HG02840 (cell line): ENCODE results near the gene OR4D11.
"Not testable (repeated sequence)": the region's sequence is repeated elsewhere in the genome, so short reads cannot be mapped to it uniquely, and the experiment has no call there.

ENCODE experiments used
- ATAC-seq: cut with Tn5 transposase; IDR thresholded peaks from one replicate; pipeline ENCODE4 v1.9.1; 2021; ENCODE audit warnings: mild to moderate bottlenecking, moderate library complexity, moderate number of reproducible peaks; ENCODE audit not compliant: unreplicated experiment, low FRiP score

OR4D11 gene

DNA sequence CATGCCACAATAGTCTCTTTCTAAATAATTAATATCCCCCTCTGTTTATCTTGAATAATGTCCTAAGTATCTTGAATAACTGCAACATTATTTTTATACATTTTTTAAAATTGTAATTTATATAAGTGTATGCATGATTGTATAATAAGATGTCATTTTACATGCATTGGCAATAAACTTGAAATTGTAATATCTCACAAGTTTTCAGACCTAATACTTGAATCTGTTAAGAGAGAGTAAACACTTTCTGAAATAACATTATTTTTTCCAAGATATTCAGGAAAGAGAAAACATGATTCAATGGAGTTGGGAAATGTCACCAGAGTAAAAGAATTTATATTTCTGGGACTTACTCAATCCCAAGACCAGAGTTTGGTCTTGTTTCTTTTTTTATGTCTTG lies at the start of gene OR4D11:
Gene OR4D11, plus strand, starts transcription at position 301 of the 400 bp plus-strand sequence. Its CDS starts 0 bp downstream, at position 301.
- no peak for ATAC-seq

DNA sequence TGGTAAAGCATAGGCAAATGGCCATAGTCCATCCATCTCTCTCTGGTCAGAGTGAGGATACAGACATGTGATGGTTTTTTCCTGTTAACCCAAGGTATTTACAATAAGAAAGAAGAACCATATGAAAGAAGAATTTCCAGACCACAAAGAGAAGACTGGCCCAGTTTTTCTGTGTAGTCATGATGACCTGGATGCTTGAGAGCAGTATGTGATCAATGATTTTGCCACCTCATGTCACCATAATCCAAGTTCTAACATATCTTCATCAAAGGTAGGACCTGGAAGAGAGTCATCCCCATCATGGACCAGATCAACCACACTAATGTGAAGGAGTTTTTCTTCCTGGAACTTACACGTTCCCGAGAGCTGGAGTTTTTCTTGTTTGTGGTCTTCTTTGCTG lies 46.7 kb upstream of the OR4D11 start, which contains the start of gene OR4D6:
Gene OR4D6, plus strand, starts transcription at position 301 of the 400 bp plus-strand sequence. Its CDS starts 0 bp downstream, at position 301.
- ATAC-seq, result no peak

GRCh38 chr11:59459916-59460315 lies 43.5 kb upstream of the OR4D11 start:
- no peak for ATAC-seq

GRCh38 chr11:59463190-59463641 lies 40.2 kb upstream of the OR4D11 start:
- no peak for ATAC-seq

- no peak for ATAC-seq
Observed at GRCh38 chr11:59473015-59473414, 30.4 kb upstream of the OR4D11 start, which contains the start of gene OR4D10. Gene OR4D10 (plus strand): TSS chr11:59473315. CDS start chr11:59477430, 4,115 bp downstream.

GRCh38 chr11:59475176-59475575 lies 28.2 kb upstream of the OR4D11 start:
- ATAC-seq, result no peak

GRCh38 chr11:59479906-59480305 lies 23.5 kb upstream of the OR4D11 start:
- ATAC-seq, result no peak

- ATAC-seq, result no peak
Observed at GRCh38 chr11:59480359-59480758, 23.0 kb upstream of the OR4D11 start.

DNA sequence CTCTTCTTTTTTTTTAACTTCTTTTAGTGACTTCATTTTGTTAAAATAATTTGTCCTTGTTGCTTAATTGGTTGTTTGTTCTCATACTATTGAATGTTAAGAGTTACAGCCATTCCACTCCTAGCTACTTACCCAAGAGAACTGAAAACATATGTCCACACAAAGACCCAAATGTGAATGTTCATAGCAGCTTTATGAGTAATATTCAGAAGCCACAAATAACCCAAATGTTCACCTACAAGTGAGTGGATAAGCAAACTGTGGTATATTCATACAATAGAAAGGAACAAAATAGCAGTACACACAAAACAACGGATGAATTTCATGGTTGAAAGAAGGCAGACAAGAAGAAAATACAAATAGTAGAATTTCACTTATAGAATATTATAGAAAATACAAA lies 1.4 kb upstream of the OR4D11 start:
- ATAC-seq, result no peak

GRCh38 chr11:59510941-59511589 lies 7.7 kb downstream of the OR4D11 start, which contains the start of gene OR4D9:
Gene OR4D9 (plus strand): TSS chr11:59511539. CDS start chr11:59514913, 3,374 bp downstream.
- no peak for ATAC-seq

DNA sequence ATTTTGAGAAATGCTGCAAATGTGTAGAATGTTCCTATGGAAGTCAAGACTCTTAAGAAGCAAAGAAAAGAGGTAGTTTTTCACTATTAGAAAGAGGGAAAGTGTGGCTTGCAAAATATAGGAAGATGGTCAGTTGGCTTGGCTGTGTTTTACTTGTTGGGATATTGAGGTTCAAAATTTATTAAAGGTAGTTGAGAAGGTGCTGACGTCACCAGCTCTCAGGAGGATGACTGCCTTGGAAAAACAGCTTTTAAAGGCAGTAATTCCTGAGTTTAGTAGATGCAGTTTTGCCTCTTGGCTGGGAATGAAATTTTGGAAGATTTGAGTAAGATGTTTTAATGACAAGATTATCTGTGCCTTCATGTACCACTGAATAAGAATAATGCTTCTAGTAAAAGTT lies 8.3 kb downstream of the OR4D11 start:
- no peak for ATAC-seq

GRCh38 chr11:59520139-59520538 lies 16.8 kb downstream of the OR4D11 start:
- not testable (repeated sequence) for ATAC-seq

- no peak for ATAC-seq
Observed at GRCh38 chr11:59520741-59521140, 17.4 kb downstream of the OR4D11 start.

DNA sequence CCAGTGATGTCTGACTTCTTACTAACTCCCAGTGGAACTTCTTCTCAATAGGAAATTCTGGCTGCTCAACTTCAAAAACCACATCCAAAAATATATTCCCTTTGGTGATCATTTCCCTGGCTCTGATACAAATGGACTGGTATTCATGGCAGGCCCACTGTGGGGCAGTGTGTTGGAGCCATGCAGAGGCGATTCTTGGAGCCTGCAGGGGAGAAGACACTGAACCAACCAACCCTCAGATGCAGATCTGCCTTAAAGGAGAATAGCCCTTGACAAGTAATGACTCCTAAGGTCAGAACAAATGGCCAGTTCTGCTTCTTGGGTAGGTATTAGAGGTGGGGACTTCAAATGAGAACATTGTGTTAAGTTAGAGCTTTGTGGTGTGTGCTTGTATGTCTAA lies 20.2 kb downstream of the OR4D11 start:
- ATAC-seq, result no peak

DNA sequence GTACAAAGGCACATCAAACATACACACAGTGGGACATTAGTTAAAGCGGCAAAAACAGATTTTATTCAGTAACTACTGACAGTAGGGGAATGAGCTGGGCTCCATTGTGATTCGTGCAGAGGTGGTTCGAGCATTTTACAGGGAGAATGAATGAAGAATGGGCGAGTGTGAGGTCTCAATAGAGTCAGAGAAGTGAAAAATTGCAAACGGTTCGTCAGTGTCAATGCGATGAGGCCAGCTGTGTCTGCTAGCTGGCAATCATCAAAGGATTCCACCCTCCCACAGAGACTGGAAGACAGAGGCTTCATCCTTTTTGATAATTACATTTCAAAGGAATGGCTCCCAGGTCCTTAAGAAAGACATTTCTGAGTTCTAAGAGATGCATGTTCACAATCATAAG lies 25.3 kb downstream of the OR4D11 start:
- ATAC-seq, result no peak

- no peak for ATAC-seq
Observed at GRCh38 chr11:59532620-59533019, 29.2 kb downstream of the OR4D11 start.

DNA sequence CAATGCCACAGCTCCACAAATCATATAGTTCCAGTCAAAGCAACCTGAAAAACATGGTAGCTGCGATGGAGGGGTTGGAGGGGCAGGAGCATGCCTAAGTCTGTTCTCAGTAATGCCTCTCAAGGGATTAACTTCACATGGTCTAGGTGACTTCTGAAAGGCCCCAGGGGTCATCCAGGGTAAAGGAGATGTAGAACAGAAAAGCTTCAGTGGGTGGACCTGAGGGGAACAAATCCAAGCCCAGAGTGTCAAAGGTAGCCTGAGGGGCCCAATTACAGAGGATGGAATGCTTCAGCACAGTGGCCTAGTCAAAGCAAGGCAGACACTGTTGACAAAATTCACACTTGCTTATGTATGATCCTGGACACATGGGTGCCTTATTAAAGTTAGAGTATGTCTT lies 31.3 kb downstream of the OR4D11 start:
- ATAC-seq, result no peak

DNA sequence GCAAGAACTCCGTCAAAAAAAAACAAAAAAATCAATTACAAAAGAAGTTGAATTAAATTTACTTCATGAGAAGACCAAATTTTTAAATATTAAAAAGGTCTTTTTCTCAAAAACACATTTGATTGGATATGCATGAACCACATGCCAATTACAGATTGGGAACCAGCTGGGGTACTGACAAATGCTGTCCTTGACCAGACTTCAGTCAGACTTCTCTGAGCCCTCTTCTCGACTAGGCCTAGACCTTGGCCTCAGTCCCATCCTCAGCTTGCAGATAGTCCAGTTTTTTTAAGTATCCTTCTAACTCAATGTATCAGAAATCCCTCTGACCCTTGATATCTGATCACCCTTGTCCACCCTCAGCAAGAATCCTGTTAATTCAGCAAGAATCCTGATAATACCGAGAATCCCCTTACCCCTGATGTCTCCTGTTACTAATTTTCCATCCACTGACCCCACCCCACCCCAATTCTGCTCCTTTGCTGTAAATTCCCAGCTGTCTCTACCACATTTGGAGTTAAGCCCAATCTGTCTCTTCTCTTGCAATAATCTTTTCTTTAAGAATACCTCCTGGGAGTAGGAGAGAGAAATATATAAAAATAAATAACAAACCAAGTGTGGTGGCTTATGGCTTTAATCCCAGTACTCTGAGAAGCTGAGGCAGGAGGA lies 38.9 kb downstream of the OR4D11 start:
- no peak for ATAC-seq

DNA sequence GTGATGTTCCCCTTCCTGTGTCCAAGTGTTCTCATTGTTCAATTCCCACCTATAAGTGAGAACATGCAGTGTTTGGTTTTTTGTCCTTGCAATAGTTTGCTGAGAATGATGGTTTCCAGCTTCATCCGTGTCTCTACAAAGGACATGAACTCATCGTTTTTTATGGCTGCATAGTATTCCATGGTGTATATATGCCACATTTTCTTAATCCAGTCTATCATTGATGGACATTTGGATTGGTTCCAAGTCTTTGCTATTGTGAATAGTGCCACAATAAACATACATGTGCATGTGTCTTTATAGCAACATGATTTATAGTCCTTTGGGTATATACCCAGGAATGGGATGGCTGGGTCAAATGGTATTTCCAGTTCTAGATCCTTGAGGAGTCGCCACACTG lies 40.3 kb downstream of the OR4D11 start:
- not testable (repeated sequence) for ATAC-seq

DNA sequence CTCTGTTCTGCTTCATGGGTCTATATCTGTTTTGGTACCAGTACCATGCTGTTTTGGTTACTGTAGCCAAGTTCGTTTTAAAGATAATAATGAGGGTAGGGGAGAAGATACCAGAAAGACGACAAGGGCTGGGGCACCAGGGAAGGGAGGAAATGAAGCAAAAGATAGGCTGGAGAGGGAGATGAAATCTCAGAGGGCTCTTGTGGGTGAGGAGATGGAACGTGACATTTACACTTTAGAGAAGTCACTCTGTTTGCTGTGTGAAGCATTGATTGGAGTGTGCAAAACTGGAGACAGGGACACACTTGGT lies 41.4 kb downstream of the OR4D11 start:
- no peak for ATAC-seq

DNA sequence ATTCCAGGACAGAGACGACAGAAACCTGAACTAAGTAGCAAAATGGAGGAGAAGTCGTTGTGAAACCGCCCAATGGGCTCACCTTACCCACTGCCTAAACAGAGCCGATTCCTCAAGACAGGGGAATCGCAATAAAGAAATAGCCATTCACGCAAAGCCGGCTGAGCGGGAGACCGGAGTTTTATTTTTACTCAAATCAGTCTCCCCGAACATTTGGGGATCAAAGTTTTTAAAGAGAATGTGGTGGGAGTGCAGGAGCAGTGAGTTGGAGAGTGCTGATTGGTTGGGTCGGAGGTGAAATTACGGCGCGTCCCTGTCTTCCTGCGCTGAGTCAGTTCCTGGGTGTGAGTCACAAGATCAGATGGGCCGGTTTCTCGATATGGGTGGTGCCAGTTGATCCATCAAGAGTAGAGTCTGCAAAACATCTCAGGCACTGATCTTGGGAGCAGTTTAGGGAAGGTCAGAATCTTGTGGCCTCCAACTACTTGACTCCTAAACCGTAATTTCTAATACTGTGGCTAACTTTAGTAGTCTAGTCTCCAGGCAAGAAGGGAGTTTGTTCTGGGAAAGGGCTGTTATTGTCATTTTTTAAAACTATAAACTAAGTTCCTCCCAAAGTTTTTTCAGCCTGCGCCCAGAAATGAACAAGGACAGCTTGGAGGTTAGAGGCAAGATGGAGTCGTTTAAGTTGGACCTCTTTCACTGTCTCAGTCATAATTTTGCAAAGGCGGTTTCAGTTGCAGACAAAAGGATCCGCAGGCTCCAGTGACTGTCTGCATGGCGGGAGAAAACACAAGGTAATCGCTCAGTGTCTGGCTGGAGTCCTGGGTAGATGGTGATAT lies 42.0 kb downstream of the OR4D11 start:
- no peak for ATAC-seq
